Osteoblast (primary cell): Measurements from ENCODE around the gene PIK3IP1. TPM values are rescaled to one million over a fixed set of nuclear protein-coding genes. Genes with fewer than 3 reads are reported as not detected.

ENCODE experiments used
- DNase-seq: peaks from one replicate; pipeline ENCODE4 v3.0.0; 2011; ENCODE audit warnings: low spot score, mixed read lengths; ENCODE audit not compliant: insufficient read length; ENCODE audit errors: missing footprints
- H2AFZ ChIP-seq: 2 replicates; pipeline ENCODE4 v1.6.0; 2011; ENCODE audit warnings: mild to moderate bottlenecking, low read length
- H3K27ac ChIP-seq: 2 replicates; pipeline ENCODE4 v1.5.1; 2011; ENCODE audit warnings: mild to moderate bottlenecking, low read depth, low read length, moderate library complexity
- H3K27me3 ChIP-seq: 2 replicates; pipeline ENCODE4 v1.6.0; 2012; ENCODE audit warnings: mild to moderate bottlenecking, control low read depth, inconsistent platforms, low read length, moderate library complexity; ENCODE audit not compliant: insufficient read depth
- H3K36me3 ChIP-seq: 2 replicates; pipeline ENCODE4 v1.5.1; 2011; ENCODE audit warnings: mild to moderate bottlenecking, low read length, control low read depth, moderate library complexity; ENCODE audit not compliant: insufficient read depth
- H3K4me1 ChIP-seq: 2 replicates; pipeline ENCODE4 v1.5.1; 2011; ENCODE audit warnings: mild to moderate bottlenecking, low read length, control low read depth, moderate library complexity; ENCODE audit not compliant: insufficient read depth
- H3K4me2 ChIP-seq: 2 replicates; pipeline ENCODE4 v1.6.0; 2011; ENCODE audit warnings: mild to moderate bottlenecking, low read length; ENCODE audit not compliant: insufficient read depth
- H3K4me3 ChIP-seq: fragments of 200-600 bp; sonication (generic); 3 replicates; pipeline ENCODE4 v1.5.1; 2012; ENCODE audit warnings: mild to moderate bottlenecking, low read length, inconsistent platforms; ENCODE audit not compliant: insufficient read depth
- H3K79me2 ChIP-seq: 2 replicates; pipeline ENCODE4 v1.6.0; 2012; ENCODE audit warnings: mild to moderate bottlenecking, low read length, control low read depth, inconsistent platforms; ENCODE audit not compliant: insufficient read depth
- H3K9me3 ChIP-seq: 2 replicates; pipeline ENCODE4 v1.5.1; 2011; ENCODE audit warnings: low read depth, low read length, control low read depth
- H4K20me1 ChIP-seq: 2 replicates; pipeline ENCODE4 v1.6.0; 2012; ENCODE audit warnings: mild to moderate bottlenecking, low read length, control low read depth; ENCODE audit not compliant: insufficient read depth
- CTCF ChIP-seq: IDR thresholded peaks from 2 replicates; pipeline ENCODE4 v1.5.1; 2011; ENCODE audit warnings: mild to moderate bottlenecking, low read depth, low read length, moderate library complexity; ENCODE audit errors: extremely low read depth
- small RNA-seq: library from RNA; depleted of rRNA; stranded (forward); fragments of <200 nt; gene quantifications from one replicate; pipeline ENCODE3, GENCODE V24; 2012
- total RNA-seq: library from RNA; depleted of rRNA; stranded (reverse); fragments of >200 nt; gene quantifications from 2 replicates; pipeline ENCODE4 v1.2.3, GENCODE V29; 2012

PIK3IP1 gene
- total RNA-seq, 1 donor: 31.5 TPM

GRCh38 chr22:31235081-31235480, 57.2 kb downstream of the PIK3IP1 start:
- H2AFZ ChIP-seq: no peak overlapping the region
- H3K4me1 ChIP-seq: peaks cover 19% of the 10 kb centered on the region
- H3K27me3 ChIP-seq: no peaks in the 10 kb centered on the region
- H4K20me1 ChIP-seq: no peaks in the 10 kb centered on the region
- DNase-seq: no peak
- H3K79me2 ChIP-seq: no peaks in the 10 kb centered on the region
- no peak overlapping the region for H3K4me2 ChIP-seq
- H3K27ac ChIP-seq: no peak overlapping the region
- no peak overlapping the region for H3K4me3 ChIP-seq
- no peaks in the 10 kb centered on the region for H3K36me3 ChIP-seq
- no peaks in the 10 kb centered on the region for H3K9me3 ChIP-seq
- TF ChIP-seq CTCF: no peak

- Histone ChIP-seq H4K20me1 (no peaks in the 10 kb centered on the region), H3K4me3 (no peak overlapping the region), H3K27ac (no peak overlapping the region), H3K9me3 (no peaks in the 10 kb centered on the region), H3K4me2 (no peak overlapping the region), H2AFZ (no peak overlapping the region), H3K4me1 (peaks cover 20% of the 10 kb centered on the region), H3K79me2 (no peaks in the 10 kb centered on the region), H3K36me3 (no peaks in the 10 kb centered on the region), H3K27me3 (no peaks in the 10 kb centered on the region)
- no peak for DNase-seq
- no peak for TF ChIP-seq CTCF
These were observed 59.3 kb downstream of the PIK3IP1 start for GRCh38 chr22:31233001-31233400.

Small RNAs within 50 kb of the gene (small RNA-seq; reads per million reads assigned to genes)
- gene RNA5SP496: not detected

Other genes starting within 250 kb of the PIK3IP1 start
- 30.6 and 31.5 TPM in 2 replicates for gene SMTN, start 211.2 kb downstream of the PIK3IP1 start, total RNA-seq
- 140 and 157 TPM in 2 replicates for gene SELENOM, start 184.9 kb downstream of the PIK3IP1 start, total RNA-seq
- under 0.01 and 0.36 TPM in 2 replicates for gene INPP5J, start 169.5 kb downstream of the PIK3IP1 start, total RNA-seq
- 0.29 and 0.36 TPM in 2 replicates for gene PLA2G3, start 152.0 kb downstream of the PIK3IP1 start, total RNA-seq
- gene RNF185, start 132.3 kb downstream of the PIK3IP1 start, total RNA-seq: 48.0 and 51.8 TPM in 2 replicates
- gene LIMK2, start 80.2 kb downstream of the PIK3IP1 start, total RNA-seq: 25.0 and 29.8 TPM in 2 replicates
- gene PATZ1, start 53.9 kb upstream of the PIK3IP1 start, total RNA-seq: 13.8 and 15.2 TPM in 2 replicates
- gene DRG1, start 107.1 kb upstream of the PIK3IP1 start, total RNA-seq: 68.0 and 71.0 TPM in 2 replicates
- gene EIF4ENIF1, start 197.4 kb upstream of the PIK3IP1 start, total RNA-seq: 13.4 and 15.6 TPM in 2 replicates
- 16.6 and 18.3 TPM in 2 replicates for gene SFI1, start 204.0 kb upstream of the PIK3IP1 start, total RNA-seq